ENCODE measurements around the gene ABCB11.

DNA sequence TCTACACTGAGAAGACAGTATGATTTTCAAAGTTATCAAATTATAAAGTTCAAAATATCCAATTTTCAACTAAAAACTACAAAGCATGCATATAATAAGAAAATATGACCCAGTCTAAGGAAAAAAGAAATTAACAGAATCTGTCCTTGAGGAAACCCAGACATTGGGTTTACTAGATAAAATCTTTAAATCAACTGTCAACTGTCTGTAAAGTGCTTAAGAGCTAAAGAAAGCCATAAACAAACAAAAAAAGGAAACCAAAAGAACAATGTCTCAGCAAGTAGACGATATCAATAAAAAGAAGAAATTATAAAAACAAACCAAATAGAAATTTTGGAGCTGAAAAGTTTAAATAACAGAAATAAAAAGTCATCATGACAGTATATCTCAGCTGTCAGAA, 10.5 kb upstream of the ABCB11 start:
- TF ChIP-seq, protein P1, sequence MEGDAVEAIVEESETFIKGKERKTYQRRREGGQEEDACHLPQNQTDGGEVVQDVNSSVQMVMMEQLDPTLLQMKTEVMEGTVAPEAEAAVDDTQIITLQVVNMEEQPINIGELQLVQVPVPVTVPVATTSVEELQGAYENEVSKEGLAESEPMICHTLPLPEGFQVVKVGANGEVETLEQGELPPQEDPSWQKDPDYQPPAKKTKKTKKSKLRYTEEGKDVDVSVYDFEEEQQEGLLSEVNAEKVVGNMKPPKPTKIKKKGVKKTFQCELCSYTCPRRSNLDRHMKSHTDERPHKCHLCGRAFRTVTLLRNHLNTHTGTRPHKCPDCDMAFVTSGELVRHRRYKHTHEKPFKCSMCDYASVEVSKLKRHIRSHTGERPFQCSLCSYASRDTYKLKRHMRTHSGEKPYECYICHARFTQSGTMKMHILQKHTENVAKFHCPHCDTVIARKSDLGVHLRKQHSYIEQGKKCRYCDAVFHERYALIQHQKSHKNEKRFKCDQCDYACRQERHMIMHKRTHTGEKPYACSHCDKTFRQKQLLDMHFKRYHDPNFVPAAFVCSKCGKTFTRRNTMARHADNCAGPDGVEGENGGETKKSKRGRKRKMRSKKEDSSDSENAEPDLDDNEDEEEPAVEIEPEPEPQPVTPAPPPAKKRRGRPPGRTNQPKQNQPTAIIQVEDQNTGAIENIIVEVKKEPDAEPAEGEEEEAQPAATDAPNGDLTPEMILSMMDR (IDR thresholded peaks at IDR 0.05), result no peak
- TF ChIP-seq POLR2A (IDR thresholded peaks at IDR 0.05), result no peak
